ENCODE data around the gene LCE3E.
"Not testable (repeated sequence)": the region's sequence is repeated elsewhere in the genome, so short reads cannot be mapped to it uniquely, and the experiment has no call there.

Gene LCE3E

DNA sequence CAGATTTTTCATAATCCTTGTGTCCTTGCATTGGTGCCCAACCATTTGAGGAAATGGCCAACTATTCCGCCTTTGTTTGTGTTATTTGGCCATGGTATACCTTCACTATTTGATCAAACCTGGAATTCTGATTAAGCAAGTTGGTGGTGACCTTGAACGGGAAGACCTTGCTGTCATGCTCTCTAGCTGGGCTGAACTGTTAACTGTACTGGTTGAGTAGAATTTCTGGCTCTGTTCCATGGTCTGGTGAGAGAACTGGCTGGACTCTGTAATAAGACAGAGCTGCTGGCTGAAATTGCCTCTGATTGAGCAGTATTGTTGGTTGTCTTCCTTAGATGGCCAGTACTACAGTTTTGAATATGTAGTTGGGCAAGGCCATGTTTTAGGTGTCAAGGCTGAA, 30.4 kb upstream of the LCE3E start:
- H3K36me3 ChIP-seq (ENCODE audit: low read length), result no peaks in the 10 kb centered on the region
- H2AFZ ChIP-seq (ENCODE audit: low read depth, low read length, severe bottlenecking), result no peak overlapping the region
- H3K9ac ChIP-seq (ENCODE audit: low read length), result no peak overlapping the region
- no peak for TF ChIP-seq EZH2phosphoT487 (conservative IDR thresholded peaks at IDR 0.05; ENCODE audit: low read length)
- TF ChIP-seq, protein P1, sequence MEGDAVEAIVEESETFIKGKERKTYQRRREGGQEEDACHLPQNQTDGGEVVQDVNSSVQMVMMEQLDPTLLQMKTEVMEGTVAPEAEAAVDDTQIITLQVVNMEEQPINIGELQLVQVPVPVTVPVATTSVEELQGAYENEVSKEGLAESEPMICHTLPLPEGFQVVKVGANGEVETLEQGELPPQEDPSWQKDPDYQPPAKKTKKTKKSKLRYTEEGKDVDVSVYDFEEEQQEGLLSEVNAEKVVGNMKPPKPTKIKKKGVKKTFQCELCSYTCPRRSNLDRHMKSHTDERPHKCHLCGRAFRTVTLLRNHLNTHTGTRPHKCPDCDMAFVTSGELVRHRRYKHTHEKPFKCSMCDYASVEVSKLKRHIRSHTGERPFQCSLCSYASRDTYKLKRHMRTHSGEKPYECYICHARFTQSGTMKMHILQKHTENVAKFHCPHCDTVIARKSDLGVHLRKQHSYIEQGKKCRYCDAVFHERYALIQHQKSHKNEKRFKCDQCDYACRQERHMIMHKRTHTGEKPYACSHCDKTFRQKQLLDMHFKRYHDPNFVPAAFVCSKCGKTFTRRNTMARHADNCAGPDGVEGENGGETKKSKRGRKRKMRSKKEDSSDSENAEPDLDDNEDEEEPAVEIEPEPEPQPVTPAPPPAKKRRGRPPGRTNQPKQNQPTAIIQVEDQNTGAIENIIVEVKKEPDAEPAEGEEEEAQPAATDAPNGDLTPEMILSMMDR (IDR thresholded peaks at IDR 0.05; ENCODE audit: insufficient read depth, low read length, poor library complexity, severe bottlenecking), result no peak
- H3K79me2 ChIP-seq (ENCODE audit: insufficient read depth, low read length), result no peaks in the 10 kb centered on the region
- no peaks in the 10 kb centered on the region for H3K27me3 ChIP-seq (ENCODE audit: low read length)
- no peak overlapping the region for H3K27ac ChIP-seq (ENCODE audit: low read depth, low read length)
- no peak overlapping the region for H3K4me2 ChIP-seq (ENCODE audit: low read depth, low read length, poor library complexity, severe bottlenecking)
- H3K9me2 ChIP-seq (replicated peaks; ENCODE audit: insufficient read depth, low read length), result no peaks in the 10 kb centered on the region
- H3K4me3 ChIP-seq (ENCODE audit: insufficient read depth, low read length, poor library complexity, severe bottlenecking), result no peak overlapping the region
- no peaks in the 10 kb centered on the region for H3F3A ChIP-seq (ENCODE audit: insufficient read depth)
- H4K20me1 ChIP-seq (ENCODE audit: low read depth, low read length), result no peaks in the 10 kb centered on the region
- no peaks in the 10 kb centered on the region for H3K9me3 ChIP-seq (ENCODE audit: insufficient read depth, low read length)

DNA sequence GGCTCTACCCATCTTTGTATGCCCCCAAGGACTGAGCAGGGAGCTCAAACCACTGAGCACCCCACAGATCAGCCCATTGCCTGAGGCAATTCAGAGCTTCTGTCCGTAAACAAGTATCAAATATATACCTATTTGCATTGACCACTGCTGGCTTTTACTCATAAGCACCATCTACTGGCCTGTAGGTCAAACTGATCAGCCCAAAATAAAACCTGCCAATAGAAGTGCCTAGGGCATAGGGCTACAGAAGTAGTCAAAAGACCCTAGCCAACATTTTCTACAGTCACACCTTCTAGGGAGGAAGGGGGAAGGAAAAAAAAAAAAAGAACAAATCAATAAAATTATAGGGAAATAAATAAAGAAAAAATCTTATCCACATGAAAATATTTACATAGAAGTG, 19.0 kb upstream of the LCE3E start:
- Histone ChIP-seq H3K9me2 (replicated peaks; ENCODE audit: insufficient read depth, low read length) (no peaks in the 10 kb centered on the region), H3K27ac (ENCODE audit: low read depth, low read length) (no peak overlapping the region), H3K4me2 (ENCODE audit: low read depth, low read length, poor library complexity, severe bottlenecking) (no peak overlapping the region), H4K20me1 (ENCODE audit: low read depth, low read length) (no peaks in the 10 kb centered on the region), H3K36me3 (ENCODE audit: low read length) (no peaks in the 10 kb centered on the region), H2AFZ (ENCODE audit: low read depth, low read length, severe bottlenecking) (no peak overlapping the region), H3K9me3 (ENCODE audit: insufficient read depth, low read length) (no peaks in the 10 kb centered on the region), H3K27me3 (ENCODE audit: low read length) (no peaks in the 10 kb centered on the region), H3F3A (ENCODE audit: insufficient read depth) (no peaks in the 10 kb centered on the region), H3K9ac (ENCODE audit: low read length) (no peak overlapping the region), H3K4me3 (ENCODE audit: insufficient read depth, low read length, poor library complexity, severe bottlenecking) (no peak overlapping the region), H3K79me2 (ENCODE audit: insufficient read depth, low read length) (no peaks in the 10 kb centered on the region)
- TF ChIP-seq, protein P1 (IDR thresholded peaks at IDR 0.05; ENCODE audit: insufficient read depth, low read length, poor library complexity, severe bottlenecking), result no peak

DNA sequence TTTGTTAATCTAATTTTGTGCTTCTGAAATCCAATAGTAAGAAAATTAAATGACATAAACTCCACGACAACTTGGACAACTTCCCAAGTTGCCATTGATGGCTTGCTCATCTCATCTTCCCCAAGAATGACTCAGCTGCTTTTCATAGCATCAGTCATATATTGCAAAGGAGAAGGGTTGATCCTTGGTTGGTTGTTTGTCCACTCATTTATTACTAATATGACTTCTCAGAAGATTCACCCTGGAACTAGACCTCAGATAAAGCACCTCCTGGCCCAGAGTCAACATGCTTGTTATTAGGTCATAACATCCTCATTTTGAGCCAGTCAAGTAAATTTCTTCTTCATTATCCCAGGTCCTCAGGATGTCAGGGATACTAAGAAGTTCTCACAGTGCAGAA, 16.1 kb upstream of the LCE3E start:
- H4K20me1 ChIP-seq (ENCODE audit: low read depth, low read length), result no peaks in the 10 kb centered on the region
- no peaks in the 10 kb centered on the region for H3K27me3 ChIP-seq (ENCODE audit: low read length)
- TF ChIP-seq EZH2phosphoT487 (conservative IDR thresholded peaks at IDR 0.05; ENCODE audit: low read length), result no peak
- TF ChIP-seq, protein P1 (IDR thresholded peaks at IDR 0.05; ENCODE audit: insufficient read depth, low read length, poor library complexity, severe bottlenecking), result no peak
- H3F3A ChIP-seq (ENCODE audit: insufficient read depth), result no peaks in the 10 kb centered on the region
- H2AFZ ChIP-seq (ENCODE audit: low read depth, low read length, severe bottlenecking), result no peak overlapping the region
- no peaks in the 10 kb centered on the region for H3K9me2 ChIP-seq (replicated peaks; ENCODE audit: insufficient read depth, low read length)
- no peak overlapping the region for H3K9ac ChIP-seq (ENCODE audit: low read length)
- no peak overlapping the region for H3K4me3 ChIP-seq (ENCODE audit: insufficient read depth, low read length, poor library complexity, severe bottlenecking)
- no peaks in the 10 kb centered on the region for H3K79me2 ChIP-seq (ENCODE audit: insufficient read depth, low read length)
- H3K4me2 ChIP-seq (ENCODE audit: low read depth, low read length, poor library complexity, severe bottlenecking), result no peak overlapping the region
- H3K36me3 ChIP-seq (ENCODE audit: low read length), result no peaks in the 10 kb centered on the region
- no peak overlapping the region for H3K27ac ChIP-seq (ENCODE audit: low read depth, low read length)
- H3K9me3 ChIP-seq (ENCODE audit: insufficient read depth, low read length), result no peaks in the 10 kb centered on the region

DNA sequence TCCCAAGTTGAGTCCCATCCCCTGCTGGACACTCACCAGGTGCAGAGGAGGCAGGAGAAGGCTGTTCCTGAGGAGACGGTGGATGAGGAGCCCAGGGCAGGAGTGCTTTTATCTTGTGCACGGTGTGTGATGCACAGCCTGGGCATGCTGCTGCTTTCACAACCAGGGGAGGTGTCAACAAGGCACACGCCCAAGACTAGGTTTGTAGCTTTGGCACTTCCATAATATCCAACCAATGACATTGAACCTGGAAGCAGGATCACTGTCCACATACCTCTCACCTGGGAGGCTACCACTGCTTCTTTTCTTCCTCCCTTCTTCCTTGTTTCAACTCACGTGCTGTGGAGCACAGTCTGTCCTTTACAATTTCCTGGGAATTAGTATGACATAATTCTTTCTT, 13.9 kb upstream of the LCE3E start, which contains the start of gene LCE3D:
Gene LCE3D (minus strand): TSS at position 84 of the 400 bp plus-strand sequence. CDS start 580 bp downstream, outside the sequence.
- no peaks in the 10 kb centered on the region for H3K79me2 ChIP-seq (ENCODE audit: insufficient read depth, low read length)
- TF ChIP-seq, protein P1 (IDR thresholded peaks at IDR 0.05; ENCODE audit: insufficient read depth, low read length, poor library complexity, severe bottlenecking), result no peak
- TF ChIP-seq EZH2phosphoT487 (conservative IDR thresholded peaks at IDR 0.05; ENCODE audit: low read length), result no peak
- no peak within 1 kb of the TSS for H3K27ac ChIP-seq (ENCODE audit: low read depth, low read length)
- H3K9ac ChIP-seq (ENCODE audit: low read length), result no peak within 1 kb of the TSS
- H3K9me3 ChIP-seq (ENCODE audit: insufficient read depth, low read length), result no peaks in the 10 kb centered on the region
- H4K20me1 ChIP-seq (ENCODE audit: low read depth, low read length), result no peaks in the 10 kb centered on the region
- H3K9me2 ChIP-seq (replicated peaks; ENCODE audit: insufficient read depth, low read length), result no peaks in the 10 kb centered on the region
- H3K36me3 ChIP-seq (ENCODE audit: low read length), result no peaks in the 10 kb centered on the region
- H3K4me2 ChIP-seq (ENCODE audit: low read depth, low read length, poor library complexity, severe bottlenecking), result no peak within 1 kb of the TSS
- no peak within 1 kb of the TSS for H3K4me3 ChIP-seq (ENCODE audit: insufficient read depth, low read length, poor library complexity, severe bottlenecking)
- H3K27me3 ChIP-seq (ENCODE audit: low read length), result no peaks in the 10 kb centered on the region; the same call in 1 of the 2 replicates
- H3F3A ChIP-seq (ENCODE audit: insufficient read depth), result no peaks in the 10 kb centered on the region
- no peak within 1 kb of the TSS for H2AFZ ChIP-seq (ENCODE audit: low read depth, low read length, severe bottlenecking)

DNA sequence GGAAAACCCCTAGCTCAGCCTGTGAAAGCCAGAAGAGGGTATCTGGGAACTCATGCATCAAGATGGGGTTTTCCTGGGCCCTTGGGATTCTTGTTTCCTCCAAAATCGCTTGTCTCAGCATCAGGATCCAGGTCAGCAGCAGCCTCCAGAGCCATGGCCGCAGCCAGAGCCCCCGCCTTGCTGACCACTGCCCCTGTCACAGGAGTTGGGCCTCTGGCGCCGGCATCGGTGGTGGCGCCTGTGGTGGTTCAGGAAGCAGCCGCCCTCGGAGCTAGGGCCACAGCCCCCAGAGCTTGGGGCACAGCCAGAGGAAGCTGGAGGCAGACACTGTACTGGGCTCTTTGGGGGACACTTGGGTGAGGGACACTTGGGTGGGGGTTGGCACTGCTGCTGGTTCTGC, 12.9 kb upstream of the LCE3E start:
- not testable (repeated sequence) for H4K20me1 ChIP-seq (ENCODE audit: low read depth, low read length); H3K9ac ChIP-seq (ENCODE audit: low read length); H3K4me3 ChIP-seq (ENCODE audit: insufficient read depth, low read length, poor library complexity, severe bottlenecking); H3K4me2 ChIP-seq (ENCODE audit: low read depth, low read length, poor library complexity, severe bottlenecking); H3K9me3 ChIP-seq (ENCODE audit: insufficient read depth, low read length); H3K27ac ChIP-seq (ENCODE audit: low read depth, low read length); H3K27me3 ChIP-seq (ENCODE audit: low read length); H3F3A ChIP-seq (ENCODE audit: insufficient read depth); H3K36me3 ChIP-seq (ENCODE audit: low read length); H3K9me2 ChIP-seq (replicated peaks; ENCODE audit: insufficient read depth, low read length); H2AFZ ChIP-seq (ENCODE audit: low read depth, low read length, severe bottlenecking); H3K79me2 ChIP-seq (ENCODE audit: insufficient read depth, low read length)
